Gastrocnemius medialis (tissue), 4 donors: ENCODE results near the gene IDS. TPM values are rescaled to one million over a fixed set of nuclear protein-coding genes. Genes with fewer than 3 reads are reported as not detected.
A peak's percentile ranks its signal among the peaks of the same experiment; 100 is the strongest.
"Not testable (repeated sequence)": the region's sequence is repeated elsewhere in the genome, so short reads cannot be mapped to it uniquely, and the experiment has no call there.

ENCODE experiments used
- ATAC-seq, 2 donors: fragments of 150-250 bp; one replicate each; pipeline ENCODE4 v1.9.1; 2016
- DNase-seq, 2 donors: peaks; one replicate each; pipeline ENCODE4 v3.0.0-alpha.2; 2019
- H3K27ac ChIP-seq, 4 donors: fragments of 200-600 bp; sonication (generic); 1 replicate in 1 of 4; 2 replicates in 3 of 4; pipeline ENCODE4 v1.5.1; 2016 to 2018; ENCODE audit warnings: mild to moderate bottlenecking in 2 of 4, moderate library complexity in 1 of 4
- H3K27me3 ChIP-seq, 3 donors: fragments of 200-600 bp; sonication (generic) in 2 of 3; 1 replicate in 1 of 3; 2 replicates in 2 of 3; pipeline versions ENCODE4 v1.5.1 to v1.6.0; 2016 to 2019; ENCODE audit warnings: mild to moderate bottlenecking in 1 of 3, moderate library complexity in 1 of 3
- H3K36me3 ChIP-seq, 2 donors: fragments of 200-600 bp; sonication (generic) in 1 of 2; one replicate each; pipeline ENCODE4 v1.5.1; 2017 to 2018
- H3K4me1 ChIP-seq, 2 donors: fragments of 200-600 bp; sonication (generic) in 1 of 2; one replicate each; pipeline ENCODE4 v1.5.1; 2016 to 2017; ENCODE audit warnings: mild to moderate bottlenecking in 2 of 2
- H3K4me3 ChIP-seq, 4 donors: fragments of 200-600 bp; sonication (generic) in 3 of 4; 1 replicate in 1 of 4; 2 replicates in 3 of 4; pipeline ENCODE4 v1.5.1; 2016 to 2019; ENCODE audit warnings: mild to moderate bottlenecking in 2 of 4
- H3K9me3 ChIP-seq, 3 donors: fragments of 200-600 bp; sonication (generic) in 2 of 3; 1 replicate in 1 of 3; 2 replicates in 2 of 3; pipeline ENCODE4 v1.5.1; 2016 to 2019
- CTCF ChIP-seq, 5 experiments: fragments of 450-650 bp in 3 of 5; fragments of 200-600 bp in 2 of 5; sonication (generic) in 2 of 5; IDR thresholded peaks in 4 of 5; conservative IDR thresholded peaks in 1 of 5; 1 replicate in 4 of 5; 2 replicates in 1 of 5; pipeline ENCODE4 v1.5.1; 2016 to 2019; ENCODE audit warnings: antibody characterized with exemption in 5 of 5, mild to moderate bottlenecking in 3 of 5, moderate library complexity in 3 of 5
- POLR2A ChIP-seq, 2 donors: fragments of 450-650 bp; IDR thresholded peaks; one replicate each; pipeline ENCODE4 v1.6.1; 2017; ENCODE audit warnings: antibody characterized with exemption in 2 of 2, mild to moderate bottlenecking in 2 of 2, moderate library complexity in 2 of 2
- in situ Hi-C, 4 donors: fragments of 200-750 bp; cut with MboI; loops; one replicate each; pipeline versions ENCODE4 v1.15.0 to v1.8.0; 2017; ENCODE audit warnings: low sequenced_read_pairs in 4 of 4
- intact Hi-C: fragments of 100-400 bp; cut with DNase I; formaldehyde crosslinking; loops from one replicate; pipeline ENCODE4 v1.15.1; 2023; ENCODE audit warnings: low total_unique reads
- total RNA-seq, 4 donors: library from RNA; depleted of rRNA; stranded (reverse); fragments of >200 nt; gene quantifications; one replicate each; pipeline versions ENCODE4 v1.1.0 to v1.2.3, GENCODE V29; 2016

The IDS gene, protein sequence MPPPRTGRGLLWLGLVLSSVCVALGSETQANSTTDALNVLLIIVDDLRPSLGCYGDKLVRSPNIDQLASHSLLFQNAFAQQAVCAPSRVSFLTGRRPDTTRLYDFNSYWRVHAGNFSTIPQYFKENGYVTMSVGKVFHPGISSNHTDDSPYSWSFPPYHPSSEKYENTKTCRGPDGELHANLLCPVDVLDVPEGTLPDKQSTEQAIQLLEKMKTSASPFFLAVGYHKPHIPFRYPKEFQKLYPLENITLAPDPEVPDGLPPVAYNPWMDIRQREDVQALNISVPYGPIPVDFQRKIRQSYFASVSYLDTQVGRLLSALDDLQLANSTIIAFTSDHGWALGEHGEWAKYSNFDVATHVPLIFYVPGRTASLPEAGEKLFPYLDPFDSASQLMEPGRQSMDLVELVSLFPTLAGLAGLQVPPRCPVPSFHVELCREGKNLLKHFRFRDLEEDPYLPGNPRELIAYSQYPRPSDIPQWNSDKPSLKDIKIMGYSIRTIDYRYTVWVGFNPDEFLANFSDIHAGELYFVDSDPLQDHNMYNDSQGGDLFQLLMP
- 10 to 100 TPM; 28.4 to 44.2 (median 33.7) TPM for total RNA-seq

- peak; percentile 90 to 93 for TF ChIP-seq POLR2A (IDR thresholded peaks at IDR 0.05)
- TF ChIP-seq CTCF (IDR thresholded peaks at IDR 0.05 in 4 of 5, conservative IDR thresholded peaks at IDR 0.05 in 1 of 5) = peak in 1 of 5 experiments; percentile 10
- Histone ChIP-seq H3K27me3 (no peaks in the 10 kb centered on the region), H3K4me3 (peak within 1 kb of the TSS; percentile 63 to 79 (median 72)), H3K27ac (peak within 1 kb of the TSS; percentile 86 to 89 (median 86)), H3K9me3 (no peaks in the 10 kb centered on the region), H3K36me3 (peaks cover 0 to 8% of the 10 kb centered on the region in 2 donors), H3K4me1 (peaks cover 2 to 8% of the 10 kb centered on the region in 2 donors)
- intact Hi-C loops (loop anchor here (1.0 kb wide), 1 partner anchor 35 kb away; no protein-coding TSS in a partner anchor), in situ Hi-C loops (loop anchor here in 2 of 4 donors (25.0 kb wide), 2 partner anchors 107 to 1207 kb away; no protein-coding TSS in a partner anchor)
- DNase-seq (peak; percentile 77 to 84), ATAC-seq (peak; percentile 94 to 98)
Measured at GRCh38 chrX:149504915-149505651, at the start of gene IDS. TSS of gene IDS (minus strand) at chrX:149505306. CDS start at chrX:149505137, 169 bp downstream.

DNA sequence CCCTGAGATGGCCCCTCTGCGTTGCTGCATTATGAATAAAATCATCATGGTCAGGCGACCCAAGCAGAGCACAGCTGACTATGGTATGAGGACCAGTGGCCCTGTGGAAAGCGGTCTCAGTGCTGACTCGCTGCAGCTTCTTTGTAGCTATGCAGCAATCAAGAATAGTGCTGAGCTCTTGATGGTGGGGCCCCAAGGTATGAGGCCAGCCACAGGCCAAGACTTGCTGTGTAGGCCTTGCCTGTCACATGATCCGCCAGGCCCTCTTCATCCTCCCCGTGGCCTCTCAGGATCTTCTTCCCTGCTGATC is 46.8 kb upstream of the IDS start:
- DNase-seq, H3K4me3 ChIP-seq, H3K27ac ChIP-seq, in situ Hi-C loops, ATAC-seq, H3K4me1 ChIP-seq, H3K36me3 ChIP-seq, H3K9me3 ChIP-seq, intact Hi-C loops, H3K27me3 ChIP-seq: not testable (repeated sequence)

- intact Hi-C loops, H3K27ac ChIP-seq, in situ Hi-C loops, H3K36me3 ChIP-seq, ATAC-seq, H3K4me3 ChIP-seq, DNase-seq, H3K4me1 ChIP-seq, H3K27me3 ChIP-seq, H3K9me3 ChIP-seq: not testable (repeated sequence)
Measured at GRCh38 chrX:149551245-149551938, 46.3 kb upstream of the IDS start.

GRCh38 chrX:149550454-149550853 is 45.3 kb upstream of the IDS start:
- H3K27ac ChIP-seq, H3K4me3 ChIP-seq, H3K9me3 ChIP-seq, H3K36me3 ChIP-seq, ATAC-seq, H3K4me1 ChIP-seq, H3K27me3 ChIP-seq, DNase-seq, intact Hi-C loops, in situ Hi-C loops: not testable (repeated sequence)

DNA sequence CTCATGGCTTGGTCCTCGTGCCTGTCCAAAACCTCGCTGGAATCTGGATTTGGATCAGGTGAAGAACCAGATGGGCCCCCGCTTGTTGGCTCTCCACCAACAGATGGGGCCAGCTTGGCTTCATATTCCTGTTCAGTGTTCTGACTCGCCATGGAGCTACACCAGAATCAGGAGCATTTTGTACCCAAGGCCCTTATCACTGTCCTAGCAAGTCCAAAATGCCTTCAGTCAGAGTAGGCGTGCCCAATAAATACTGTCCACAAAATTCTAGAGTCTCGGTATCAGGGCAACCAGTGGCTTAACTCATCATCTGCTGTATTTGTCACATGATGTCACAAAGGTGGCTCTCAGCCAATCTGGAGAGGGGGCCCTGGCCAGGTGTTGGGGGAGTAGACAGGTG is 44.6 kb upstream of the IDS start, which contains the start of gene HSFX3:
TSS of gene HSFX3 (minus strand) at position 224 of the 400 bp plus-strand sequence. CDS start at position 152, 72 bp downstream.
- ATAC-seq, H3K9me3 ChIP-seq, H3K27ac ChIP-seq, H3K4me3 ChIP-seq, intact Hi-C loops, H3K27me3 ChIP-seq, in situ Hi-C loops, DNase-seq, H3K36me3 ChIP-seq, H3K4me1 ChIP-seq: not testable (repeated sequence)

DNA sequence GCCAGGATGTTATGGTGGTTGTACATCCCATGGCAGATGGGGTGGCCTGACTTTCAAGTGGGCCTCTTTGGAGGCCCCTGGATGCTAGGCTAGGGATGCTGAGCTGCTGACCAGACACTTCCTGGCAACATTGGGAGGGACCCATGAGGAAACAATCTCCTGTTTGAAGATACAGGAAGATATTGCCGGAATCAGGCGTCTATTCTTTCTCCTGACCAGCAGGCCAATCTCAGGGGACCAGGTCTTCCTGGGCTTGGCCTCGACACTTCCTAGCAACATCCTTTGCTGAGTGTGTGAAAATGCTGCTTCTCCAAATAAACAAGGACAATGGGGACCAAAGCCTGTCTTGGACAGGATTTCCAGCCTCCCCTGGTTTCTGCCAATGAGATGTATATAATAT is 42.7 kb upstream of the IDS start:
- H3K9me3 ChIP-seq, H3K36me3 ChIP-seq, H3K4me3 ChIP-seq, in situ Hi-C loops, H3K4me1 ChIP-seq, ATAC-seq, H3K27ac ChIP-seq, intact Hi-C loops, DNase-seq, H3K27me3 ChIP-seq: not testable (repeated sequence)

DNA sequence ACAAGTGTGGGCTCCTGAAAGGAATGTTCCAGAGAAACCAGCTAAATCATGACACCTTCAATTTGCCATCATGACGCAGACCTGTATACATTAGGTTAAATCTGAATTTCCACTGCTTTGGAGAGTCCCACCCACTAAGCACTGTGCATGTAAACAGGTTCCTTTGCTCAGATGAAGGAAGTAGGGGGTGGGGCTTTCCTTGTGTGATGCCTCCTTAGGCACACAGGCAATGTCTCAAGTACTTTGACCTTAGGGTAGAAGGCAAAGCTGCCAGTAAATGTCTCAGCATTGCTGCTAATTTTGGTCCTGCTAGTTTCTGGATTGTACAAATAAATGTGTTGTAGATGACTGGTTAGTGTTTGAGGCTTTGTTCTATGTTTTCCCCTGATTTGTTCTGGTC is 41.9 kb upstream of the IDS start:
- in situ Hi-C loops, ATAC-seq, intact Hi-C loops: not testable (repeated sequence)

GRCh38 chrX:149545545-149546543 is 40.7 kb upstream of the IDS start:
- H3K27ac ChIP-seq, DNase-seq, H3K9me3 ChIP-seq, H3K27me3 ChIP-seq, H3K4me3 ChIP-seq, H3K4me1 ChIP-seq, in situ Hi-C loops, H3K36me3 ChIP-seq, ATAC-seq, intact Hi-C loops: not testable (repeated sequence)

More for the DNA sequence above, 41.9 kb upstream of the IDS start:
- not testable (repeated sequence) for H3K9me3 ChIP-seq, H3K27ac ChIP-seq, H3K27me3 ChIP-seq, H3K36me3 ChIP-seq, H3K4me3 ChIP-seq, H3K4me1 ChIP-seq, DNase-seq
